GM12865 (cell line): ENCODE data around the gene CREB3L4.
A peak's percentile ranks its signal among the peaks of the same experiment; 100 is the strongest.

ENCODE experiments used
- DNase-seq: peaks from one replicate; pipeline ENCODE4 v3.0.0; 2010; ENCODE audit warnings: low read depth
- H3K4me3 ChIP-seq: 2 replicates; pipeline ENCODE4 v1.5.1; 2011; ENCODE audit warnings: mild to moderate bottlenecking, low read depth, low read length, control low read depth
- TF ChIP-seq, protein P1 (sequence below): IDR thresholded peaks from 2 replicates; pipeline ENCODE4 v1.5.1; 2011; ENCODE audit warnings: low read length, control low read depth, low read depth, inconsistent platforms; ENCODE audit not compliant: insufficient read depth; ENCODE audit errors: missing control alignments

The CREB3L4 gene

DNA sequence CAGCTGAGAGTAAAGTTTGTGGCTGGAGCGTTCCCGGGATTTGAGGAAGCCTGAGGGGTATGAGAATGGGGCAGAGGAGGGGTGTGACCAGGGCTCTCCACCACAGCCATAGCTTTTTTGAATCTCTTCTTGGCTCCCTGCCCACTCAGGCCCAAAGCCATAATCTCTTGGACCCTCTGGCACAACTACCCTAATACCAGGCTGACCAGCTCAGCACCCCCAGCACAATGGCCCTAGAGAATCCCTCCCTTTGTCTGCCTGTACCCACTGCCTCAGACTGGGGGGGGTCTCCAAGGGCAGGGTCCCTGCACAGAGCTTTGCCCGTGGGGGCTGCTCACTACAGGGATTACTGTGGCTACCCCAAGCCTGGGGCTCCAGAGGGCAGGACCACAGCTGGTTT, 28.7 kb upstream of the CREB3L4 start:
- no peak overlapping the region for H3K4me3 ChIP-seq
- no peak for DNase-seq
- TF ChIP-seq, protein P1, sequence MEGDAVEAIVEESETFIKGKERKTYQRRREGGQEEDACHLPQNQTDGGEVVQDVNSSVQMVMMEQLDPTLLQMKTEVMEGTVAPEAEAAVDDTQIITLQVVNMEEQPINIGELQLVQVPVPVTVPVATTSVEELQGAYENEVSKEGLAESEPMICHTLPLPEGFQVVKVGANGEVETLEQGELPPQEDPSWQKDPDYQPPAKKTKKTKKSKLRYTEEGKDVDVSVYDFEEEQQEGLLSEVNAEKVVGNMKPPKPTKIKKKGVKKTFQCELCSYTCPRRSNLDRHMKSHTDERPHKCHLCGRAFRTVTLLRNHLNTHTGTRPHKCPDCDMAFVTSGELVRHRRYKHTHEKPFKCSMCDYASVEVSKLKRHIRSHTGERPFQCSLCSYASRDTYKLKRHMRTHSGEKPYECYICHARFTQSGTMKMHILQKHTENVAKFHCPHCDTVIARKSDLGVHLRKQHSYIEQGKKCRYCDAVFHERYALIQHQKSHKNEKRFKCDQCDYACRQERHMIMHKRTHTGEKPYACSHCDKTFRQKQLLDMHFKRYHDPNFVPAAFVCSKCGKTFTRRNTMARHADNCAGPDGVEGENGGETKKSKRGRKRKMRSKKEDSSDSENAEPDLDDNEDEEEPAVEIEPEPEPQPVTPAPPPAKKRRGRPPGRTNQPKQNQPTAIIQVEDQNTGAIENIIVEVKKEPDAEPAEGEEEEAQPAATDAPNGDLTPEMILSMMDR: no peak

DNA sequence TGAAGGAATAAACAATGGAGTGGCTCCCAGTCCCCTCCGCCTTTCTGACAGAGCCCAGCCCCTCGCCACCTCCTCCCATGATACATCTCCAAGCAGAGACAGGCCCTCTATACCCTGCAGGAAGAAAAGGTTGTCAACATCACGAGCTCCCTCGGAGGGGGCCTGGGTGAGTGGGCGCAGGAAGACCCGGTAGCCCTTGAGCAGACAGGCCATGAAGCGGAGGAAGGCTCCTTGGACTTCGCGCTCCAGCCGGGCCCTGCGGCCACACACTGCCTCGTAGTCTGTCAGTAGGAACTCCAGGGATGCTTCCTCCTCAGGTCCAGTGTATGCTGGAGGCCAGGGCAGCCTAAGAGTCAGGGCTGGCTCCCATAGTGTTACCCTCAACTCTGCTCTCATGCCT, 28.2 kb upstream of the CREB3L4 start:
- no peak overlapping the region for H3K4me3 ChIP-seq
- DNase-seq: no peak
- TF ChIP-seq, protein P1: no peak

DNA sequence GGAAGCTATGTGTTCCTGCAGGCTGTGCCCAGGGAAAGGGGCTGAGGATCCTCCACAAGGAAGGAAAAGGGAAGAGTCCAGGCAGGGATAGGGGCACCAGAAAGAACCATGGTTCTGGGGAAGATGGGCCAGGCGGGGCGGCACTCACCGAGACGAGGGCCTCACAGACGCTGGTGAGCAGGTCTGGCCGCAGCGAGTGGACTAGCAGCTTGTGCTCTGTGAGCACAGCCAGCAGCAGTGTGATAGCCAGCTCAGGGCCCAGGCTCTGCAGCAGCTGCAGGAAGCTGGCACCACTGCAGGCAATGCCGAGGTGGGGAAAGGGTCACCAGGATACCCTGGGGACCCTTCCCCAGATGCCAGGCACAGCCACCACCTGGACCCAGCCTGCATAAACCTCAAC, 26.9 kb upstream of the CREB3L4 start:
- H3K4me3 ChIP-seq: no peak overlapping the region
- TF ChIP-seq, protein P1: no peak
- DNase-seq: no peak

DNA sequence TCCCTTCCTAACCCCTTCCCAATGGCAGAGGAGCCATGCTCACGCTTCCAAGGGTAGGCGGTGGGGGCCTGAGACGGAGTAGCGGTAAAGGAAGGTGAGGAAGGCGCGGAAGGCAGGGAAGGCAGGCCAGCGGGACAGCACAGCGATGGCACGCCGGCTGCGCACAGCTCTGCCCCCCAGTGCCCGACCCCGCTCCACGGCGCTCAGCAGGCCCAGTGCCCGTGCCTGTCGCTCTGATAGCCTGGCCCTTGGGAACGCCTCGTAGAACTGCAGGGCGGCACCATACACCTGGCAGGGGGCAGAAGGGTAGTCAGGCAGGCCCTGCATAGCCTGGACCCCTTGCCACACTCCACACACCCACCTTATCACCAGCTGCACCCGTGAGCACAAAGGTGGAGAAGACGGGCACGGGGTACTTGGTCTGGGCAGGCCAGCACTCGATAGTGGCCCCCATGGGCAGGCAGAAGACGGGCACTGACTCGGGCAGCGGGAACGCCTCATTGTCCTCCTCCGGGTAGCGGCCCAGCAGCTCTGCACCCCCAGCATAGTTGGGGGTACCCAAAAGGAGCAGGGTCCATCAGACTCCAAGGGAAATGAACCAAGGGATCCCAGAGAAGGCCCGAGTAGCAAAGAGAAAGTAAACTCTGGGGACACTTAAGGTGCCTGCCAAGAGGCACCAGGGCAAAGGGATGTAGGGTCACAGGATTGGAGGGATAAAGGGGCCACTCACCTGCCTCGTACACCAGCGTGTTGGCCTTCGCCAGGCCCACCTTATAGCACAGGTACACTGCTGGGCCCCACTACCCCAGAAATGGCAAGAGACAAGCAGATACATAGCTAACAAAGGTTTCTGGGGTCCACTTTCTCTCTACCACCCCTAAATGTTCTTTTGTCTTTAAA, 25.6 kb upstream of the CREB3L4 start:
- H3K4me3 ChIP-seq: no peak overlapping the region
- TF ChIP-seq, protein P1: no peak
- DNase-seq: no peak

DNA sequence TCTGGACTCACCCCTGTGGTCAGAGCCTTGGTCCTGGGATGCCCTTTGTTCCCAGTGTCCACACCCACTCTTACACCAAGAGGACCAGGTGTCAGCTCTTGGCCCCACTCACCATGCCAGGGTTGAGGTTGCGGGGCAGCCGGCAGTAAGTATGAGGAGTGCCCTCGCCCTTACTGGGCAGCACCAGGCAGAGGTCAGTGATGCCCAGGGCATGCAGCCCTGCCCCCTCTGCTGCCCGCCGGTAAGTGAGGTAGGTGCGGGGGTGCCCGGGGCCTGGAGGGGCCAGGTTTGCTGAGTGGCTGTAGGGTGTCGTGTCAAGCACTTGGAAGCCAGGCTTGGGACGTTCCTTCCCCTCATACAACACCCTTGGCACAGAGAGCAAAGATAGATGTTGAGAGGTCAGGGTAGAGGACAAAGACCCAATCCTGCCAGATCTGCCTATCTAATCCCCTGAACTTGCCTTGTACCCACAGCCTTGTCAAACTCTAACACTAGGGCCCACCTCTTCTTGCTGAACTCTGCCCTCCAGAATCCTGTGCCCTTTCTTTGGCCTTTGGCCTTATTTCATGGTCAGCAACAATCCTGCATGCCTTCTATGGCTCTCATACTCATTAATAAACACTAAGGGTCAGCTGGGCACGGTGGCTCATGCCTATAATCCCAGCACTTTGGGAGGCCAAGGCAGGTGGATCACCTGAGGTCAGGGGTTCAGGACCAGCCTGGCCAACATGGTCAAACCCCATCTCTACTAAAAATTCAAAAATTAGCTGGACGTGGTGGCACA, 24.7 kb upstream of the CREB3L4 start:
- DNase-seq: no peak
- TF ChIP-seq, protein P1: no peak
- no peak overlapping the region for H3K4me3 ChIP-seq

DNA sequence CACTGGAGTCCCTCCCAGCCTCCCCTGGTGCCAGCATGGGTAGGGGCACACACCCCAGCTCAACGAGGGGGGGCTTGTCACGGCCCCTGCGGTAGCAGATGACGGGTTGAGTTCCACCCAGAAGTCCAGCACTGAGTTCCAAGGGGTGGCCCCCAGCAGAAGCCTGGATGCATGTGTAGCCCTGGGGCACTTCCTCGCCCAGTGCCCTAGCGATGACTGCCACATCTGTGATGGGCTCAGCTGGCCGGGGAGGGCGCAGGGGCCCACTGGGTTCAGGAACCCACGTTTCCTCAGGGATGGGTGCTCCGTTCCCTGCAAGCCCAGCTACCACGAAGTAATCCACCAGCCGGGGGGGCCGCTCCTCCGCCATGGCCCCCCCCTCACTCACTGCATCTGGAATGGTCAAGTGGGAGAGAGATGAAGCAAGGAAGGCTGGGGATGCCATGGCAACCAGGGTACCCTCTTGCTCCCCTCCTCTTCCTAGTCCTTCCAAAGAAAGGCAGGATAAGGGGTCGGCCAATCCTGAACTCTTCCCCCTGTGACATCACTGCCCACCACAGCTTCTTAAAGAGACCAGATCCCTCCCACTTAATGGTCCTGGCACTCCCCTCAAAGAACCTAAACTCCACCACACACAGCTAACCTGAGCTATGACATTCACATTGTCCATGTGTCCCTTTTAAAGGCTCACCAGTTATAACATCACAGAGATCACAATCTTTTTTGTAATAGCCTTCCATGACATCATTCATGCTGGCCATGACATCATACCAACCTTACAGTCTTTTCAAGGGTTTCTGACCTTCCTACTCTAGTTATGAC, 23.5 kb upstream of the CREB3L4 start:
- no peak for DNase-seq
- H3K4me3 ChIP-seq: peak overlapping the region; percentile 95
- TF ChIP-seq, protein P1: no peak
